GM23248 (cell line): ENCODE results near the gene CCT8L2. TPM values are rescaled to one million over a fixed set of nuclear protein-coding genes. Genes with fewer than 3 reads are reported as not detected.
"Not testable (repeated sequence)": the region's sequence is repeated elsewhere in the genome, so short reads cannot be mapped to it uniquely, and the experiment has no call there.

Experiments used
- DNase-seq: peaks from one replicate; pipeline ENCODE4 v3.0.0-alpha.2; 2015
- H2AFZ ChIP-seq: fragments of 200-600 bp; sonication (generic); 2 replicates; pipeline ENCODE4 v1.6.1; 2016; ENCODE audit warnings: antibody characterized with exemption
- H3F3A ChIP-seq: fragments of 200-600 bp; sonication (generic); 2 replicates; pipeline ENCODE4 v1.6.1; 2016; ENCODE audit warnings: mild to moderate bottlenecking, antibody characterized with exemption, mixed run types; ENCODE audit not compliant: insufficient read depth
- H3K27ac ChIP-seq: fragments of 200-600 bp; sonication (generic); 2 replicates; pipeline ENCODE4 v1.5.1; 2016; ENCODE audit warnings: mild to moderate bottlenecking
- H3K27me3 ChIP-seq: fragments of 200-600 bp; sonication (generic); replicated peaks from 2 replicates; pipeline ENCODE4 v1.6.1; 2016; ENCODE audit warnings: mild to moderate bottlenecking; ENCODE audit not compliant: insufficient read depth
- H3K36me3 ChIP-seq: fragments of 200-600 bp; sonication (generic); 2 replicates; pipeline ENCODE4 v1.6.1; 2016; ENCODE audit warnings: low read depth, mild to moderate bottlenecking
- H3K4me1 ChIP-seq: fragments of 200-600 bp; sonication (generic); 2 replicates; pipeline ENCODE4 v1.6.1; 2016; ENCODE audit warnings: mild to moderate bottlenecking; ENCODE audit not compliant: insufficient read depth
- H3K4me2 ChIP-seq: fragments of 200-600 bp; sonication (generic); one replicate; pipeline ENCODE4 v1.6.1; 2016; ENCODE audit warnings: mild to moderate bottlenecking; ENCODE audit not compliant: unreplicated experiment
- H3K4me3 ChIP-seq: fragments of 200-600 bp; sonication (generic); 2 replicates; pipeline ENCODE4 v1.5.1; 2016; ENCODE audit warnings: mild to moderate bottlenecking
- H3K79me2 ChIP-seq: fragments of 200-600 bp; sonication (generic); 2 replicates; pipeline ENCODE4 v1.6.1; 2016; ENCODE audit warnings: mild to moderate bottlenecking; ENCODE audit not compliant: insufficient read depth
- H3K9ac ChIP-seq: fragments of 200-600 bp; sonication (generic); 2 replicates; pipeline ENCODE4 v1.6.1; 2016; ENCODE audit warnings: mild to moderate bottlenecking
- H3K9me2 ChIP-seq: fragments of 200-600 bp; sonication (generic); 2 replicates; pipeline ENCODE4 v1.6.1; 2016; ENCODE audit warnings: mixed run types, mild to moderate bottlenecking, moderate library complexity; ENCODE audit not compliant: insufficient read depth
- H3K9me3 ChIP-seq: fragments of 200-600 bp; sonication (generic); one replicate; pipeline ENCODE4 v1.6.1; 2017; ENCODE audit warnings: low read depth
- H4K20me1 ChIP-seq: fragments of 200-600 bp; sonication (generic); 2 replicates; pipeline ENCODE4 v1.6.0; 2016; ENCODE audit not compliant: insufficient read depth
- EZH2 ChIP-seq: fragments of 200-600 bp; sonication (generic); IDR thresholded peaks from 2 replicates; pipeline ENCODE4 v1.6.1; 2018; ENCODE audit warnings: antibody characterized with exemption, mild to moderate bottlenecking; ENCODE audit not compliant: insufficient read depth, poor library complexity, severe bottlenecking
- EZH2phosphoT487 ChIP-seq: fragments of 200-600 bp; sonication (generic); IDR thresholded peaks from 2 replicates; pipeline ENCODE4 v1.6.1; 2018; ENCODE audit warnings: antibody characterized with exemption, moderate library complexity, mild to moderate bottlenecking, low read depth; ENCODE audit not compliant: insufficient read depth
- WGBS, 2 experiments: methylation state at CpG; one replicate each; pipeline ENCODE4 v1.1.6; 2015 to 2017; ENCODE audit warnings: low lambda C conversion rate in 2 of 2, low coverage in 1 of 2; ENCODE audit errors: missing lambda C conversion rate in 2 of 2; 5-methylcytosine and 5-hydroxymethylcytosine counted together
- in situ Hi-C: fragments of 300-500 bp; cut with MboI; formaldehyde crosslinking; loops from 2 replicates; pipeline ENCODE4 v1.15.0; 2020
- polyA plus RNA-seq: library from polyadenylated mRNA; unstranded; fragments of >200 nt; fragmentation: Nextera tagmentation; extraction: Ambion mirVana; gene quantifications from 2 replicates; pipeline ENCODE4 v1.2.1, GENCODE V29; 2016
- total RNA-seq: library from RNA; depleted of rRNA; stranded (reverse); fragments of >200 nt; shearing (Covaris generic); gene quantifications from 2 replicates; pipeline ENCODE4 v1.2.3, GENCODE V29; 2014

The CCT8L2 gene
- total and polyA plus RNA-seq, 2 experiments from 2014 or later, result not detected

DNA sequence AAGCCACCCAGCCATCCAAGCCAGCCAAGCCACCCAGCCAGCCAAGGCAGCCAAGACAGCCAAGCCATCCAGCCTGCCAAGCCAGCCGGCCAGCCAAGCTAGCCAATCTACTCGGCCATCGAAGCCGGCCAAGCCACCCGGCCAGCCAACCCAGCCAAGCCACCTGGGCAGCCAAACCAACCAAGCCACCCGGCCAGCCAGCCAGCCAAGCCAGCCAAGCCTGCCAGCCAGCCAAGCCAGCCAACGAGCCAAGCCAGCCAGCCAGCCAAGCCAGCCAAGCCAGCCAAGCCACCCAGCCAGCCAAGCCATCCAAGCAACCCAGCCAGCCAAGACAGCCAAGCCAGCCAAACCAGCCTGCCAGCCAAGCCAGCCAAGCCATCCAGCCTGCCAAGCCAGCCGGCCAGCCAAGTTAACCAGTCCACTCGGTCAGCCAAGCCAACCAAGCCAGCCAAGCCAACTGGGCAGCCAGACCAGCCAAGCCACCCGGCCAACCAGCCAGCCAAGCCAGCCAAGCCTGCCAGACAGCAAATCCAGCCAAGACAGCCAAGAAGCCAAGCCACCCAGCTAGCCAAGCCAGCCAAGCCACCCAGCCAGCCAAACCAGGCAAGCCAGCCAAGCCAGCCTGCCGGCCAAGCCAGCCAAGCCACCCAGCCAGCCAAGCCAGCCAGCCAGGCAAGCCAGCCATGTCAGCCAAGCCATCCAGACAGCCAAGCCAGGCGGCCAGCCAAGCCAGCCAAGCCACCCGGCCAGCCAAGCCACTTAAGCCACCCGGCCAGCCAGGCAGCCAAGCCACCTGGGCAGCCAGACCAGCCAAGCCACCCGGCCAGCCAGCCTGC, 26.8 kb downstream of the CCT8L2 start:
- H3K9me3 ChIP-seq, result not testable (repeated sequence)

GRCh38 chr22:16564837-16565584, 27.6 kb downstream of the CCT8L2 start:
- WGBS, 2 experiments, result 26 to 40% methylated on average over 3 to 6 of the region's 6 CpGs
- not testable (repeated sequence) for DNase-seq, H3K27me3 ChIP-seq

More for the DNA sequence above, 26.8 kb downstream of the CCT8L2 start:
- H3K79me2 ChIP-seq, H3K4me1 ChIP-seq, H3K4me3 ChIP-seq, H2AFZ ChIP-seq, H4K20me1 ChIP-seq, H3K9me2 ChIP-seq, H3F3A ChIP-seq, H3K27ac ChIP-seq, H3K36me3 ChIP-seq, in situ Hi-C loops, DNase-seq, H3K4me2 ChIP-seq, H3K27me3 ChIP-seq, H3K9ac ChIP-seq: not testable (repeated sequence)
- WGBS, 2 experiments, result 33 to 40% methylated on average over 13 to 15 of the region's 15 CpGs

GRCh38 chr22:16563555-16564520, 28.8 kb downstream of the CCT8L2 start:
- H3K36me3 ChIP-seq, result no peaks in the 10 kb centered on the region
- no peak for DNase-seq
- no peaks in the 10 kb centered on the region for H3F3A ChIP-seq
- H4K20me1 ChIP-seq, result no peaks in the 10 kb centered on the region
- in situ Hi-C loops, result no loop called here
- H3K4me1 ChIP-seq, result no peaks in the 10 kb centered on the region
- TF ChIP-seq EZH2, result no peak
- WGBS, 2 experiments, result 43 to 50% methylated on average over 13 to 14 of the region's 14 CpGs
- no peak overlapping the region for H3K27ac ChIP-seq
- no peak overlapping the region for H3K4me2 ChIP-seq
- H2AFZ ChIP-seq, result no peak overlapping the region
- H3K27me3 ChIP-seq, result no peaks in the 10 kb centered on the region
- no peaks in the 10 kb centered on the region for H3K9me3 ChIP-seq
- H3K9me2 ChIP-seq, result no peaks in the 10 kb centered on the region
- no peak overlapping the region for H3K4me3 ChIP-seq
- H3K9ac ChIP-seq, result no peak overlapping the region
- no peaks in the 10 kb centered on the region for H3K79me2 ChIP-seq

More at GRCh38 chr22:16564837-16565584, 27.6 kb downstream of the CCT8L2 start:
- in situ Hi-C loops, H3K4me1 ChIP-seq, H3K9me3 ChIP-seq, H2AFZ ChIP-seq, H3F3A ChIP-seq, H3K9me2 ChIP-seq, H3K9ac ChIP-seq, H3K4me2 ChIP-seq, H3K79me2 ChIP-seq, H3K36me3 ChIP-seq, H3K4me3 ChIP-seq, H3K27ac ChIP-seq, H4K20me1 ChIP-seq: not testable (repeated sequence)

DNA sequence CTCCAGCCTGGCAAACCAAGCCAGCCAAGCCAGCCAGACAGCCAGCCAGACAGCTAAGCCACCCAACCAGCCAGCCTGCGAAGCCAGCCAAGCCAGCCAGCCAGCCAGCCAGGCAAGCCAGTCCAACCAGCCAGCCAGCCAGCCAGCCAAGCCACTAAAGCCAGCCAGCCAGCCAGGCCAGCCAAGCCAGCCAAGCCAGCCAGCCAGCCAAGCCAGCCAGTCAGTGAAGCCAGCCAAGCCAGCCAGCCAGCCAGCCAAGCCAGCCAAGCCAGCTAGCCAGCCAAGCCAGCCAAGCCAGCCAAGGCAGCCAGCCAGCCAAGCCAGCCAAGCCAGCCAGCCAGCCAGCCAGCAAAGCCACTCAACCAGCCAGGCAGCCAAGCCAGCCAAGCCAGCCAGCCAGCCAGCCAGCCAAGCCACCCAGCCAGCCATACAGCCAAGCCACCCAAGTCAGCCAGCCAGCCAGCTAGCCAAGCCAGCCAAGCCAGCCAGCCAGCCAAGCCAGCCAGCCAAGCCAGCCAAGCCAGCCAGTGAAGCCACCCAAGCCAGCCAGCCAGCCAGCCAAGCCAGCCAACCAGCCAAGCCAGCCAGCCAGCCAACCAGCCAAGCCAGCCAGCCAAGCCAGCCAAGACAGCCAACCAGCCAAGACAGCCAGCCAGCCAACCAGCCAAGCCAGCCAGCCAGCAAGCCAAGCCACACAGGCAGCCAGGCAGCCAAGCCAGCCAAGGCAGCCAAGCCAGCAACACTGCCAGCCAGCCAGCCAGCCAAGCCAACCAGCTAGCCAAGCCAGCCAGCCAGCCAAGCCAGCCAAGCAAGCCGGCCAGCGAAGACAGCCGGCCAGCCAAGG, 29.7 kb downstream of the CCT8L2 start:
- no peaks in the 10 kb centered on the region for H3F3A ChIP-seq
- no peak overlapping the region for H2AFZ ChIP-seq
- no peak overlapping the region for H3K4me3 ChIP-seq
- no peaks in the 10 kb centered on the region for H3K36me3 ChIP-seq
- H3K27me3 ChIP-seq, result no peaks in the 10 kb centered on the region
- no peaks in the 10 kb centered on the region for H3K79me2 ChIP-seq
- no peaks in the 10 kb centered on the region for H3K9me2 ChIP-seq
- DNase-seq, result no peak
- 47 to 69% methylated on average over 4 of the region's 4 CpGs for WGBS, 2 experiments
- no peak overlapping the region for H3K4me2 ChIP-seq
- no peak overlapping the region for H3K27ac ChIP-seq
- in situ Hi-C loops, result no loop called here
- H3K9me3 ChIP-seq, result no peaks in the 10 kb centered on the region
- H3K4me1 ChIP-seq, result no peaks in the 10 kb centered on the region
- no peaks in the 10 kb centered on the region for H4K20me1 ChIP-seq
- H3K9ac ChIP-seq, result no peak overlapping the region
- TF ChIP-seq EZH2 (no peak), EZH2phosphoT487 (no peak)

GRCh38 chr22:16561093-16561658, 31.4 kb downstream of the CCT8L2 start:
- WGBS, 2 experiments, result 22 to 25% methylated on average over 4 to 5 of the region's 5 CpGs
- H2AFZ ChIP-seq, H3K4me1 ChIP-seq, H3K4me2 ChIP-seq, H3K9me3 ChIP-seq, H3K9me2 ChIP-seq, H3K79me2 ChIP-seq, DNase-seq, H3K36me3 ChIP-seq, H4K20me1 ChIP-seq, H3K27ac ChIP-seq, in situ Hi-C loops, H3K9ac ChIP-seq, H3K27me3 ChIP-seq, H3F3A ChIP-seq, H3K4me3 ChIP-seq: not testable (repeated sequence)

DNA sequence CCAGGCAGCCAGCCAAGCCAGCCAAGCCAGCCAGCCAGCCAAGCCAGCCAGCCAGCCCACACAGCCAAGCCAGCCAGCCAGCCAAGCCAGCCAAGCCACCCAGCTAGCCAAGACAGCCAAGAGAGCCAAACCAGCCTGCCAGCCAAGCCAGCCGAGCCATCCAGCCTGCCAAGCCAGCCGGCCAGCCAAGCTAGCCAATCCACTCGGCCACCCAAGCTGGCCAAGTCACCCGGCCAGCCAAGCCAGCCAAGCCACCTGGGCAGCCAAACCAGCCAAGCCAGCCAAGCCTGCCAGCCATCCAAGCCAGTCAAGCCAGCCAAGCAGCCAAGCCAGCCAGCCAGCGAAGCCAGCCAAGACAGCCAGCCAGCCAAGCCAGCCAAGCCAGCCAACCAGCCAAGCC, 32.0 kb downstream of the CCT8L2 start:
- H3K4me3 ChIP-seq, H3K79me2 ChIP-seq, H3F3A ChIP-seq, H3K9me2 ChIP-seq, H3K4me1 ChIP-seq, H3K9me3 ChIP-seq, in situ Hi-C loops, H3K36me3 ChIP-seq, H3K4me2 ChIP-seq, H3K9ac ChIP-seq, H4K20me1 ChIP-seq, H2AFZ ChIP-seq, H3K27me3 ChIP-seq, H3K27ac ChIP-seq, DNase-seq: not testable (repeated sequence)
- WGBS, 2 experiments, result 48% methylated on average over 2 to 5 of the region's 5 CpGs
